GM12872 (cell line): Measurements from ENCODE around the gene ST6GAL1.

ENCODE experiments used
- CTCF ChIP-seq: IDR thresholded peaks from 3 replicates; pipeline ENCODE4 v1.5.1; 2011; ENCODE audit warnings: low read depth, mild to moderate bottlenecking, low read length, moderate library complexity; ENCODE audit not compliant: insufficient read depth

The ST6GAL1 gene

GRCh38 chr3:186955898-186956696, 25.8 kb downstream of the ST6GAL1 start:
- TF ChIP-seq CTCF = no peak

- no peak for TF ChIP-seq CTCF
Observed at GRCh38 chr3:186959029-186959624, 28.8 kb downstream of the ST6GAL1 start.

- TF ChIP-seq CTCF = no peak
Observed at GRCh38 chr3:186960347-186960746, 30.0 kb downstream of the ST6GAL1 start.

GRCh38 chr3:186962445-186962844, 32.1 kb downstream of the ST6GAL1 start:
- TF ChIP-seq CTCF = no peak

- no peak for TF ChIP-seq CTCF
Observed at GRCh38 chr3:186963636-186964035, 33.3 kb downstream of the ST6GAL1 start.

GRCh38 chr3:186964071-186964470, 33.7 kb downstream of the ST6GAL1 start:
- no peak for TF ChIP-seq CTCF

- TF ChIP-seq CTCF = no peak
Observed at GRCh38 chr3:186964616-186965015, 34.3 kb downstream of the ST6GAL1 start.
